Measurements from ENCODE around the gene TLE5. TPM values are rescaled to one million over a fixed set of nuclear protein-coding genes. Genes with fewer than 3 reads are reported as not detected.

The TLE5 gene
- polyA plus RNA-seq, 3 donors, result 27.5 to 309 (median 34.4) TPM

DNA sequence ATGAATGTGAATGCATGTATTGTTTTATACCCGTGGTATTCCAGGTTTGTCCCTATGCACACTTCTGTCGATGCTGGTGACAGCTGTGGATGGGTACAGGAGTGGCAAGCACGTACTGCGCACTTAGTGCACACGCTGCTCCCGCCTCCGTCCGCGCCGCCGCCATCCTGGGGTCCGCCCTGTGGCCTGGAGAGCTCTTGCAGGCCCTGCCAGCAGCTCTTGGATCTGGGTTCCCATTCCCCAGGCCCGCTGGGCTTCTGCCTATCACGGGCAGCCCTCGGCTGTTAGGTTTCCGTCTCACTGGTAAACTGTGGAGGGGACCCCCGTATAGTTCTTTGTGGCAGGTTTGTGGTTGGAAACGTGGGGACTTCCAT is 35.8 kb upstream of the TLE5 start:
- H3K9ac ChIP-seq (ENCODE audit: insufficient read depth, low read length, poor library complexity, severe bottlenecking), result no peak overlapping the region

DNA sequence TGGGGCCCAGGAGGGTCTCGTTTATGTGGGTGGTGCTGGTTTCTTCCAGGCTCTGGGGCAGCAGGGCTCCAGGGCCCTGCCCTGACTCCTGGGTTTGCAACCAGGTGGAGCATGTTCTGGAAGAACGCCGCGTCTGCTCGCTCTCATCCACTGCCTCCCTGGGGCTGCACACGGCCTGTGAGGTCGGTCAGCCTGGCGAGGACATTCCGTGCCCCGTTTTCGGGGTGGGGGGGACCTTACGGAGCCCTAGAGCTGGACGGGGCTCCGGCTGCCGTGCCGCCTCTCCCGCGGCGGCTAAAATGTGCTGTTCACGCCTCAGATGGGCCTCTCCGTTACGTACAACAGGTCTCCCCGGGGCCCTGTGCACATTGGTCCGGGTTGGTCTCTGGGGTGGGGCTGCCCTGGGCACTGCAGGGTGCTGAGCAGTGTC is 35.2 kb upstream of the TLE5 start:
- DNase-seq, result no peak
- H3K9ac ChIP-seq (ENCODE audit: insufficient read depth, low read length, poor library complexity, severe bottlenecking), result no peak overlapping the region
- peaks cover 30% of the 10 kb centered on the region for H3K4me1 Mint-ChIP-seq
- no peak overlapping the region for H3K27ac Mint-ChIP-seq
- peaks cover 2 to 5% of the 10 kb centered on the region in 2 donors for H3K36me3 Mint-ChIP-seq
- H4K20me1 ChIP-seq (ENCODE audit: insufficient read depth, low read length), result peaks cover 41% of the 10 kb centered on the region
- peaks cover 30 to 34% of the 10 kb centered on the region in 2 donors for H3K4me1 ChIP-seq (ENCODE audit: control insufficient read depth in 1 of 2, insufficient read depth in 2 of 2, low read length in 2 of 2)
- no peak overlapping the region for H3K27ac ChIP-seq (ENCODE audit: low read depth in 1 of 2, low read length in 2 of 2)
- peaks cover 0 to 5% of the 10 kb centered on the region in 2 donors for H3K9me3 ChIP-seq (replicated peaks in 1 of 2; ENCODE audit: control insufficient read depth in 1 of 2, insufficient read depth in 1 of 2, low read length in 2 of 2)
- no peak overlapping the region for H2AFZ ChIP-seq (ENCODE audit: insufficient read depth, low read depth, low read length, poor library complexity, severe bottlenecking)
- H3K79me2 ChIP-seq (ENCODE audit: insufficient read depth, low read length), result no peaks in the 10 kb centered on the region
- TF ChIP-seq, protein P1, sequence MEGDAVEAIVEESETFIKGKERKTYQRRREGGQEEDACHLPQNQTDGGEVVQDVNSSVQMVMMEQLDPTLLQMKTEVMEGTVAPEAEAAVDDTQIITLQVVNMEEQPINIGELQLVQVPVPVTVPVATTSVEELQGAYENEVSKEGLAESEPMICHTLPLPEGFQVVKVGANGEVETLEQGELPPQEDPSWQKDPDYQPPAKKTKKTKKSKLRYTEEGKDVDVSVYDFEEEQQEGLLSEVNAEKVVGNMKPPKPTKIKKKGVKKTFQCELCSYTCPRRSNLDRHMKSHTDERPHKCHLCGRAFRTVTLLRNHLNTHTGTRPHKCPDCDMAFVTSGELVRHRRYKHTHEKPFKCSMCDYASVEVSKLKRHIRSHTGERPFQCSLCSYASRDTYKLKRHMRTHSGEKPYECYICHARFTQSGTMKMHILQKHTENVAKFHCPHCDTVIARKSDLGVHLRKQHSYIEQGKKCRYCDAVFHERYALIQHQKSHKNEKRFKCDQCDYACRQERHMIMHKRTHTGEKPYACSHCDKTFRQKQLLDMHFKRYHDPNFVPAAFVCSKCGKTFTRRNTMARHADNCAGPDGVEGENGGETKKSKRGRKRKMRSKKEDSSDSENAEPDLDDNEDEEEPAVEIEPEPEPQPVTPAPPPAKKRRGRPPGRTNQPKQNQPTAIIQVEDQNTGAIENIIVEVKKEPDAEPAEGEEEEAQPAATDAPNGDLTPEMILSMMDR (IDR thresholded peaks at IDR 0.05), result no peak
- WGBS (ENCODE audit: insufficient coverage), result 98% methylated on average over 24 of the region's 24 CpGs
- H3K4me2 ChIP-seq (replicated peaks; ENCODE audit: extremely low read depth, low read length, poor library complexity, severe bottlenecking), result no peak overlapping the region
- peak overlapping the region in 1 of 2 donors; percentile 39 for H3K4me3 Mint-ChIP-seq
- peaks cover 37 to 87% (median 59%) of the 10 kb centered on the region in 3 donors for H3K27me3 Mint-ChIP-seq (ENCODE audit: low read depth in 3 of 3)
- intact Hi-C loops (cut with micrococcal nuclease), result no loop called here
- H3K9me3 Mint-ChIP-seq, result peaks cover 0 to 19% (median 6%) of the 10 kb centered on the region in 7 donors
- no peak overlapping the region for H3K4me3 ChIP-seq (replicated peaks in 1 of 3; ENCODE audit: low read depth in 2 of 3, low read length in 3 of 3)
- H3K27me3 ChIP-seq (ENCODE audit: control insufficient read depth in 2 of 2, insufficient read depth in 2 of 2, low read length in 2 of 2), result peaks cover 10 to 71% of the 10 kb centered on the region in 2 donors
- H3K36me3 ChIP-seq (replicated peaks in 1 of 2; ENCODE audit: control insufficient read depth in 1 of 2, insufficient read depth in 2 of 2, low read length in 2 of 2), result no peaks in the 10 kb centered on the region

More for the DNA sequence above, 35.8 kb upstream of the TLE5 start:
- no peaks in the 10 kb centered on the region for H3K79me2 ChIP-seq (ENCODE audit: insufficient read depth, low read length)
- no peak overlapping the region for H3K27ac ChIP-seq (ENCODE audit: low read depth in 1 of 2, low read length in 2 of 2)
- Mint-ChIP-seq H3K27me3 (ENCODE audit: low read depth in 3 of 3) (peaks cover 35 to 83% (median 52%) of the 10 kb centered on the region in 3 donors), H3K4me3 (peak overlapping the region in 1 of 2 donors; percentile 31), H3K36me3 (peaks cover 2 to 5% of the 10 kb centered on the region in 2 donors), H3K4me1 (peaks cover 30% of the 10 kb centered on the region), H3K9me3 (peaks cover 0 to 19% (median 6%) of the 10 kb centered on the region in 7 donors), H3K27ac (no peak overlapping the region)
- H3K4me2 ChIP-seq (replicated peaks; ENCODE audit: extremely low read depth, low read length, poor library complexity, severe bottlenecking), result peak overlapping the region; percentile 76
- peaks cover 41% of the 10 kb centered on the region for H4K20me1 ChIP-seq (ENCODE audit: insufficient read depth, low read length)
- H3K4me1 ChIP-seq (ENCODE audit: control insufficient read depth in 1 of 2, insufficient read depth in 2 of 2, low read length in 2 of 2), result peaks cover 30 to 34% of the 10 kb centered on the region in 2 donors
- WGBS (ENCODE audit: insufficient coverage), result 88% methylated on average over 18 of the region's 18 CpGs
- no peak overlapping the region for H3K4me3 ChIP-seq (replicated peaks in 1 of 3; ENCODE audit: low read depth in 2 of 3, low read length in 3 of 3)
- H2AFZ ChIP-seq (ENCODE audit: insufficient read depth, low read depth, low read length, poor library complexity, severe bottlenecking), result no peak overlapping the region
- H3K36me3 ChIP-seq (replicated peaks in 1 of 2; ENCODE audit: control insufficient read depth in 1 of 2, insufficient read depth in 2 of 2, low read length in 2 of 2), result no peaks in the 10 kb centered on the region
- intact Hi-C loops (cut with micrococcal nuclease), result no loop called here
- TF ChIP-seq, protein P1 (IDR thresholded peaks at IDR 0.05), result no peak
- H3K27me3 ChIP-seq (ENCODE audit: control insufficient read depth in 2 of 2, insufficient read depth in 2 of 2, low read length in 2 of 2), result peaks cover 10 to 67% of the 10 kb centered on the region in 2 donors
- no peak for DNase-seq
- peaks cover 0 to 5% of the 10 kb centered on the region in 2 donors for H3K9me3 ChIP-seq (replicated peaks in 1 of 2; ENCODE audit: control insufficient read depth in 1 of 2, insufficient read depth in 1 of 2, low read length in 2 of 2)
